GM23248 (cell line): ENCODE measurements around the gene ITPRID2.

Source experiments
- EZH2 ChIP-seq: fragments of 200-600 bp; sonication (generic); IDR thresholded peaks from 2 replicates; pipeline ENCODE4 v1.6.1; 2018; ENCODE audit warnings: antibody characterized with exemption, mild to moderate bottlenecking; ENCODE audit not compliant: insufficient read depth, poor library complexity, severe bottlenecking
- EZH2phosphoT487 ChIP-seq: fragments of 200-600 bp; sonication (generic); IDR thresholded peaks from 2 replicates; pipeline ENCODE4 v1.6.1; 2018; ENCODE audit warnings: antibody characterized with exemption, moderate library complexity, mild to moderate bottlenecking, low read depth; ENCODE audit not compliant: insufficient read depth

GRCh38 chr2:181915102-181915501 lies 23.6 kb downstream of the ITPRID2 start:
- TF ChIP-seq EZH2 (no peak), EZH2phosphoT487 (no peak)
